SU-DHL-6 (cell line): ENCODE data around the gene PIK3R6.

Source experiments
- H2AFZ ChIP-seq: fragments of 200-600 bp; sonication (generic); 2 replicates; pipeline ENCODE4 v1.6.1; 2014; ENCODE audit warnings: low read depth, mild to moderate bottlenecking, moderate library complexity, mixed read lengths, antibody characterized with exemption, low read length; ENCODE audit not compliant: severe bottlenecking
- H3F3A ChIP-seq: fragments of 200-600 bp; shearing (Covaris generic); 2 replicates; pipeline ENCODE4 v1.6.0; 2016; ENCODE audit warnings: antibody characterized with exemption, mild to moderate bottlenecking; ENCODE audit not compliant: insufficient read depth
- H3K27ac ChIP-seq: fragments of 200-600 bp; sonication (generic); 2 replicates; pipeline ENCODE4 v1.5.1; 2016; ENCODE audit warnings: low read depth, mild to moderate bottlenecking, low read length, moderate library complexity, mixed read lengths
- H3K27me3 ChIP-seq: fragments of 200-600 bp; sonication (generic), shearing (Covaris generic); 2 replicates; pipeline ENCODE4 v1.6.0; 2014; ENCODE audit warnings: mild to moderate bottlenecking, low read length
- H3K36me3 ChIP-seq: fragments of 200-600 bp; sonication (generic); 2 replicates; pipeline ENCODE4 v1.6.1; 2014; ENCODE audit warnings: mild to moderate bottlenecking, low read length, mixed read lengths
- H3K4me2 ChIP-seq: fragments of 300-600, 200-600 bp; shearing (Covaris generic), sonication (generic); 2 replicates; pipeline ENCODE4 v1.6.0; 2014; ENCODE audit warnings: low read length, low read depth, mild to moderate bottlenecking; ENCODE audit not compliant: poor library complexity, severe bottlenecking
- H3K4me3 ChIP-seq: fragments of 200-600 bp; sonication (generic); 2 replicates; pipeline ENCODE4 v1.5.1; 2014; ENCODE audit warnings: antibody characterized with exemption, low read length, mild to moderate bottlenecking, mixed read lengths; ENCODE audit not compliant: insufficient read depth, poor library complexity, severe bottlenecking
- H3K79me2 ChIP-seq: fragments of 200-600 bp; sonication (generic); 2 replicates; pipeline ENCODE4 v1.6.1; 2014; ENCODE audit warnings: mild to moderate bottlenecking, low read length, moderate library complexity; ENCODE audit not compliant: insufficient read depth
- H3K9ac ChIP-seq: fragments of 200-600 bp; sonication (generic); 2 replicates; pipeline ENCODE4 v1.7.0; 2014; ENCODE audit warnings: mild to moderate bottlenecking, low read length
- H3K9me2 ChIP-seq: fragments of 200-600 bp; sonication (generic); replicated peaks from 2 replicates; pipeline ENCODE4 v1.6.1; 2014; ENCODE audit warnings: low read length; ENCODE audit not compliant: insufficient read depth
- H3K9me3 ChIP-seq: fragments of 200-600 bp; sonication (generic); 2 replicates; pipeline ENCODE4 v1.6.1; 2014; ENCODE audit warnings: low read length, mixed read lengths; ENCODE audit not compliant: insufficient read depth
- H4K20me1 ChIP-seq: fragments of 200-600 bp; sonication (generic); 2 replicates; pipeline ENCODE4 v1.6.1; 2014; ENCODE audit warnings: low read depth, mild to moderate bottlenecking, antibody characterized with exemption, low read length, moderate library complexity, mixed read lengths
- CTCF ChIP-seq: fragments of 200-600 bp; sonication (generic); IDR thresholded peaks from one replicate; pipeline ENCODE4 v1.5.1; 2017; ENCODE audit warnings: antibody characterized with exemption, mild to moderate bottlenecking, low read length, moderate library complexity; ENCODE audit not compliant: insufficient read depth, poor library complexity, severe bottlenecking
- EZH2phosphoT487 ChIP-seq: fragments of 200-600 bp; sonication (generic), shearing (Covaris generic); conservative IDR thresholded peaks from 2 replicates; pipeline ENCODE4 v1.6.1; 2018; ENCODE audit warnings: mild to moderate bottlenecking, antibody characterized with exemption, low read length, moderate library complexity, mixed read lengths

The PIK3R6 gene

GRCh38 chr17:8880466-8880865, 13.0 kb upstream of the PIK3R6 start:
- no peak overlapping the region for H3K4me3 ChIP-seq
- H3K27me3 ChIP-seq = no peaks in the 10 kb centered on the region
- TF ChIP-seq EZH2phosphoT487 = no peak
- TF ChIP-seq CTCF = no peak
- no peaks in the 10 kb centered on the region for H4K20me1 ChIP-seq
- no peaks in the 10 kb centered on the region for H3K9me3 ChIP-seq
- no peak overlapping the region for H3K9ac ChIP-seq
- H3K79me2 ChIP-seq = no peaks in the 10 kb centered on the region
- H3K9me2 ChIP-seq = no peaks in the 10 kb centered on the region
- H3K4me2 ChIP-seq = no peak overlapping the region
- no peak overlapping the region for H2AFZ ChIP-seq
- H3F3A ChIP-seq = no peaks in the 10 kb centered on the region
- no peaks in the 10 kb centered on the region for H3K36me3 ChIP-seq
- H3K27ac ChIP-seq = no peak overlapping the region

GRCh38 chr17:8879410-8879809, 11.9 kb upstream of the PIK3R6 start:
- Histone ChIP-seq H3K4me3 (no peak overlapping the region), H3K9ac (no peak overlapping the region), H3K27me3 (no peaks in the 10 kb centered on the region), H3K9me3 (no peaks in the 10 kb centered on the region), H4K20me1 (no peaks in the 10 kb centered on the region), H3K36me3 (no peaks in the 10 kb centered on the region), H2AFZ (no peak overlapping the region), H3K4me2 (no peak overlapping the region), H3F3A (no peaks in the 10 kb centered on the region), H3K9me2 (no peaks in the 10 kb centered on the region), H3K79me2 (no peaks in the 10 kb centered on the region), H3K27ac (no peak overlapping the region)
- TF ChIP-seq EZH2phosphoT487 (no peak), CTCF (no peak)

GRCh38 chr17:8877984-8878383, 10.5 kb upstream of the PIK3R6 start:
- Histone ChIP-seq H3K27ac (no peak overlapping the region), H2AFZ (no peak overlapping the region), H3K4me3 (no peak overlapping the region), H3K9me2 (no peaks in the 10 kb centered on the region), H4K20me1 (no peaks in the 10 kb centered on the region), H3K9ac (no peak overlapping the region), H3F3A (no peaks in the 10 kb centered on the region), H3K27me3 (no peaks in the 10 kb centered on the region), H3K9me3 (no peaks in the 10 kb centered on the region), H3K36me3 (no peaks in the 10 kb centered on the region), H3K4me2 (no peak overlapping the region), H3K79me2 (no peaks in the 10 kb centered on the region)
- TF ChIP-seq EZH2phosphoT487 (no peak), CTCF (no peak)
